Activated CD4-positive, CD25-positive, alpha-beta regulatory T cell treated with anti-CD3 and anti-CD28 coated beads, Interleukin-2, amount 50 U/mL, for 72 hours (primary cell): ENCODE data around the gene KCNAB3.
"Not testable (repeated sequence)": the region's sequence is repeated elsewhere in the genome, so short reads cannot be mapped to it uniquely, and the experiment has no call there.

Experiments used
- DNase-seq: peaks from one replicate; pipeline ENCODE4 v3.0.0; 2021

Gene KCNAB3

DNA sequence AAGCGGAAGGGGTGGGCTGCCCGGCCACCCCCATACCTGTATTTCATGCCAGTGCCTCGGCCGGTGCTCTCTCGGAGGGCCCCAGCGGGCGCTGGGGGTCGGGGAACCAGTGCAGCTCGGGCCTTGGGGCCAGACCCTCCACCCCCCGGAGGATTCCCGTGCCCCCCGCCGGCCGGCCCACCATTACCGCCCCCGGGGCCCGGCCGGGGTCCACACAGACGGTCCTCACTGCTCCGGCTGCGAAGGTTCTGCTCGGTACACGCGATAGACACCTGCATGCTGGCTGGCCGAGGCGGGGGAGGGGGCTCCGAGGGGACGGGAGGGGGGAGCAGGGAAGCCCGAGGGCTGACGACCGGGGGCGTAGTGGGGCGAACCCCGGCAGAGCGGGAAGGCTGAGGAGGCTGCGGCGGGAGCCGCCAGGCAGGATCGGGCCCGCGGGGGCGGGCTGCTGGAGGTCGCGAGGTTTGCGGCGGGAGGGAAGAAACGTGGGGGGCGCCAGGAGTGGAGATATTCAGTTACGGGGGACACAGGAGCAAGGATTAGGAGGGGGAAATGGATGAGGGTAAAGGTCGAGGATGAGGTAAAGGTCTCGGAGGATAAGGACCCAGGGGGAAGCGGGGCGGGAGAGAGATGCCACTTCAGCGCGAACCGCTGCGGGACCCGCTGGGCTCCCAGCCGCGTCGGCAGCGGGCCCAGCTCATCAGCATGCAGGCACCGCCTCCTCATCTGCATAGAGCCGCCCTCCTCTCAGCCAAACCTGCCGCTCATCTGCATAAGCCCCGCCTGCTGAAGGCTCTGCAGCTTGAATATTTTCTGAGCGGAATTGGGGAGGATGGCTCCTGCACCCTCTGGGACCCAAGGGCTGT, at the start of gene KCNAB3:
KCNAB3 (minus strand) TSS at position 699 of the 866 bp plus-strand sequence; CDS start at position 278, 421 bp downstream.
- DNase-seq = peak; percentile 69

DNA sequence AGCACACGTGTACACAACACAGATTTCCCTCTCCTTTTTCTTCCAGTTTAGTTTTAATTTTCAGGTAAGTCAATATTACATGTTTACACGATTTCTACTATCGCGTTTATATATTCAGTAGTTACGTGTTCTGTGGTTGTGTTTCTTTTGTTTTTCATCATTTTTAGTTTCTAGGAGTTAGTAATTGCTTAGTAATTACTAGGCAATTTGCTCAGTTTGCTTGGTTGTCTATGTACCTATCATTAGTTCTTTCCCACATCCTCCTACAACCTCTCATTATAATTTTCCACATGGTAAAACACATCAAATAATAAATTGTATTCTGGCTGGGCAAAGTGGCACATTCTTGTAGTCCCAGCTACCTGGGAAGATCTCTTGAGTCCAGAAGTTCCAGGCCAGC, 48.1 kb upstream of the KCNAB3 start:
- no peak for DNase-seq

DNA sequence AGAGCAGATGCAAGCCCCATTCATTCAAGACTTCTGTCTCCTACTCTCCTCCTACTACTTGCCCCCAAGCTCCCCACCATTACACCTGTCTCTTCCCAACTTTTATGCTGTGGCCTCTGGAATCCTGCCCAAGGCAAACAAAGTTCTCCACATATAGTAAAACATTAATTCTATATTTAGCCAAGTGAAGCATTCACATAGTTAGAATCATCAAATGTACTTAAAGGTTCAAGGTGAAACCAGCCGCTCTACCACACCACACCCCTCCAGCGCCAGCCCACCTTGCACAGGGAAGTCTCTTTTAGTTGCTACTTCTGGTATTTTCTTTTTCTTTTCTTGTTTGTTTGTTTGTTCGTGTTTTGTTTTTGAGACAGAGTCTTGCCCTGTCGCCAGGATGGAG, 47.4 kb upstream of the KCNAB3 start:
- DNase-seq = no peak

GRCh38 chr17:7974638-7975131, 45.0 kb upstream of the KCNAB3 start:
- no peak for DNase-seq

- DNase-seq = no peak
These were observed 42.6 kb upstream of the KCNAB3 start for GRCh38 chr17:7972131-7972785.

GRCh38 chr17:7971651-7972050, 42.0 kb upstream of the KCNAB3 start:
- no peak for DNase-seq

DNA sequence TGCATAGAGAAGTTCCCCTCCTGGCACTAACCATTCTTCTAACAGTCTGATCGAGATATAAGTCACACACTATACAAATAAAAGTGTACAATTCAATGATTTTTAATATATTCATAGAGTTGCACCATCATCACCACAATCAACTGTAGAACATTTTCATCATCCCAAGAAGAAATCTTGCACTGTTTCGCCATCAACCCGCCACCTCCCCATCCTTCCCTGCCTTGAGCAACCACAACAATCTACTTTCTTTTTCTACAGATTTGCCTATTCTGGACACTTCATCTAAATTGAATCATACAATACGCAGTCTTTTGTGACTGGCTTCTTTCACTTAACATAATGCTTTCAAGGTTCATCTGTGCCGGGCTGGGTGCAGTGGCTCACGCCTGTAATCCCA, 39.8 kb upstream of the KCNAB3 start:
- no peak for DNase-seq

DNA sequence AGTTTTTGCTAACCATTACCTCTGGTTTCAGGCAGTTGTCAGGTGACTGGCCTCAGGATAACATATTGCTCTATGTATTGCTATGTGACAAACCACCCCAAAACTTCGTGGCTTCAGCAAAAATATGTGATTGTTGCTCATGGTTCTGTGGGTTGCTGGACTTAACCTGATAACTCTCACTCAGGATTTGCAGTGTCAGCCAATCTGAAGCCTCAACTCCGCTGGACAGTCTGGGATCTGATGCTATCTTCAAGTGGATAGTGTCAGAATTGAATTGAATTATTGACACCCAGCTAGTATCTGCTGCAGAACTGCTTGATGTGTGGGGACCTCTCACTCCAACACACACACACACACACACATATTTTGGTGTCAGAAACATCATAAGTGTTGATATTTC, 38.1 kb upstream of the KCNAB3 start:
- no peak for DNase-seq

- DNase-seq = no peak
These were observed 31.8 kb upstream of the KCNAB3 start for GRCh38 chr17:7961421-7961820.

DNA sequence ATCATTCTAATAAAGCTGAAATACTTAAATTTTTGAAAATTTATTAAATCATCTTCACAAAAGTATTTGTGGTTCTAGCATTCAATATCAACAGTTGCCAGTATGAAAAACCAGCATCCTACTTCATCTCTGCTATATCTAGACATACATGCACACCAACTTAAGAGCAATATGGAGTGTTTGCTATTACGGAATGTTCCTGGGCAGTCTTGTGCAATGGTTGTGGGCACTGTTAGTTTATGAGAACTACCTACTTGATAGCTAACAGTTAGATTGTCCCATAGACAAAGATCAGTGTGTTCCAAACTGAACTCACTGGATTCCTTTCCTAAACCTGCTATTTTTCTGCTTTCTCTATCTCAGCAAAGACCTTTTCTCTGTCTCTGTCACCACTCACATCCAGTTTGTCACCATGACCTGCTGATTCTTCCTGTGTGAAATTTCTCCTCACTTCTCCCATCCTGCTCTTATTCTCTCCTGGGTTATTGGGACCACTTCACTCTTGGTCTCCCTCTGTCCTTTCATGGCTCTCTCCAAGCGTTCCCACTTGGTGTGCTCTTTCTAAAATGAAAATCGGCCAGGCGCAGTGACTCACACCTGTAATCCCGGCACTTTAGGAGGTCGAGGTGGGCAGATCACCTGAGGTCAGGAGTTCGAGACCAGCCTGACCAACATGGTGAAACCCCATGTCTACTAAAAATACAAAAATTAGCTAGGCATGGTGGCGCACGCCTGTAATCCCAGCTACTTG, 30.0 kb upstream of the KCNAB3 start:
- no peak for DNase-seq

- no peak for DNase-seq
These were observed 26.7 kb upstream of the KCNAB3 start for GRCh38 chr17:7956228-7956965.

DNA sequence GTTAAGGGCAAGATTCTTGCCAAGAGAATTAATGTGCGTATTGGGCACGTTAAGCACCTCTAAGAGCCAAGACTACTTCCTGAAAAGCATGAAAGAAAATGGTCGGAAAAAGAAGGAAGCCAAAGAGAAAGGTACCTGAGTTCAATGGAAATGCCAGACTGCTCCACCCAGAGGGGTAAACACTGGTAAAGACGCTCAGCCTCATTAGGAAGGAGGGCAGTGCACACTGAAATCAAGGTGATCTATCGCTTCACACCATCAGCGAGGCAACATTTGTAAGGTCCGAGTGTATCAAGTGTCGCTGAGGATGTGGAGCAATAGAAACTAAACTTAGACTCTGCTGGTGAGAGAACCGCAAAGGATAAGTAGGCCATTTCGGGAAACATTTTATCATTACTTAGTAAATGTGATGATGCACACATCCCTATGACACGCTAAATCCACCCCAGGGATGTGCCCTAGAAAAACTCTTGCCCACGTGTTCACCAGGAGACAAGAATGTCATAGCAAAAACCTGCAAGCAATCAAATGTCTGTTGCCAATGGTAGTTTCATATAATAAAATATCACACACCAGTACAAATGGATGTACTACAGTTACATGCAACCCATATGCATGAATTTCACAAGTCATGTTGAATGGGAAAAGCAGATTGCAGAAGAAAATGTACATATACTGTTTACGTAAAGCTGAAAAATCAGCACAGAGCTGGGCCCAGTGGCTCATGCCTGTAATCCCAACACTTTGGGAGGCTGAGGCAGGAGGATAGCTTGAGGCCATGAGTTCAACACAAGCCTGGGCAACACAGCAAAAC, 26.0 kb upstream of the KCNAB3 start:
- no peak for DNase-seq

- DNase-seq = not testable (repeated sequence)
These were observed 23.6 kb upstream of the KCNAB3 start for GRCh38 chr17:7953266-7953665.

DNA sequence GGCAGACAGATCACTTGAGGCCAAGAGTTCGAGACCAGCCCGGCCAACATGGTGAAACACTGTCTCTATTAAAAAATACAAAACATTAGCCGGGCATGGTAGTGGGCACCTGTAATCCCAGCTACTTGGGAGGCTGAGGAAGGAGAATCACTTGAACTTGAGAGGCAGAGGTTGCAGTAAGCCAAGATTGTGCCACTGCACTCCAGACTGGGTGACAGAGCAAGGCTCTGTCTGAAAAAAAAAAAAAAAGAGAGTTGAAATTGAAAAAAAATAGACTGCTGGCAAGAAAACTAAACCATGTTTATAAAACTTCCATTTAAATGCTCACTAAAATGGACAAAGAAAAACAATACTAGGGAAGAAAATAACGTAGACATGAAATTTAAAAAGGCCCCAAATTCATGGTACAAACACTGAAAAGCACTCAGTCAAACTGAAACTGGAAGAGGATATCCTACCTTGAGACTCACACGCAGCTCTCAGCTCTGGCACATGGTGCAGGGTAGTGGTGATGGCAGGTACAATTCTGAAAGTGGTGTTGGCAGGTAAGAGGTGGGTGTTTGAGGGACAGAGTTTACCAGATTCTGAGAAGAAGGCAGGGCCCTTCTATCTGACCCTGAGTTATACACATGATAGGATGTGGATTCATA, 21.6 kb upstream of the KCNAB3 start:
- DNase-seq = peak; percentile 44

DNA sequence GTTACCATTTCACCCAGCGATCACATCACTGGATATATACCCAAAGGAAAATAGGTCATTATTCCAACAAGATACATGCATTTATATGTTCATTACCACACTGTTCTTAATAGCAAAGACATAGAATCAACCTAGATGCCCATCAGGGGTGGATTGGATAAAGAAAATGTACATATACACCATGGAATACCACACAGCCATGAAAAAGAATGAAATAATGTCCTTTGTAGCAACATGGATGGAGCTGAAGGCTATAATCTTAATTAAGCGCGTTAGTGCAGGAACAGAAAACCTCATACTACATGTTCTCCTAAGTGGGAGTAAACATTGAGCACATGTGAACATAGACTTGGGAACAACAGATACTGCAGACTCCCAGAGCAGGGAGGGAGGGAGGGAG, 20.9 kb upstream of the KCNAB3 start:
- no peak for DNase-seq

GRCh38 chr17:7947651-7948050, 18.0 kb upstream of the KCNAB3 start:
- DNase-seq = no peak

DNA sequence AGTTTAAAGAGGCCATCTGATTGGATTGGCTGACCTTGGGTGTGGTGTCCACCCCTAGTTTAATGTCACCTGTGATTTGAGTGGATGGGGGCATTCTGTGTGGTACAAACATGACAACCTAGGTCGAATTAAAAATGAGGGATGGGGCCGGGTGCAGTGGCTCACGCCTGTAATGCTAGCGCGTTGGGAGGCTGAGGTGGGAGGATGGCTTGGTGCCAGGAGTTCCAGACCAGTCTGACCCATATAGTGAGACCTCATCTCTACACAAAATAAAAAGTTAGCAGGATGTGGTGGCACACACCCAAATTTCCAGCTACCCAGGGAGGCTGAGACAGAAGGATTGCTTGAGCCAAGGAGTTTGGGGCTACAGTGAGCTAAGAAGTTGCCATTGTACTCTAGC, 16.8 kb upstream of the KCNAB3 start:
- DNase-seq = no peak

DNA sequence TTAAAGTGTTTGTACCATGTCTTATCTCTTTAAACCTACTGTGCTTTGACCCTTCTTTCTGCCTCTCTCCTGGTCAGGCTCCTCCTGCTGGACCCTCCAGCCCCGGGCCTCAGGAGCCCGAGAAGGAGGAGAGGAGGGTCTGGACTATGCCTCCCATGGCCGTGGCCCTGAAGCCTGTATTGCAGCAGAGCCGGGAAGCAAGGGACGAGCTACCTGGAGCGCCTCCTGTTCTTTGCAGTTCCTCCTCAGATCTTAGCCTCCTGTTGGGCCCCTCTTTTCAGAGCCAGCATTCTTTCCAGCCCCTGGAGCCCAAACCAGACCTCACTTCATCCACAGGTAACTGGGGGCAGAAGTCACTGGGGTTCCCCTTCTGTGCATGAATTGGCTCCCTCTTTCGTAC, 16.0 kb upstream of the KCNAB3 start:
- DNase-seq = no peak

- DNase-seq = no peak
These were observed 14.7 kb upstream of the KCNAB3 start for GRCh38 chr17:7944326-7944725.

GRCh38 chr17:7943291-7943690, 13.6 kb upstream of the KCNAB3 start:
- no peak for DNase-seq

GRCh38 chr17:7940743-7941142, 11.1 kb upstream of the KCNAB3 start:
- DNase-seq = no peak
